ENCODE data around the gene AHCYL1. TPM values are rescaled to one million over a fixed set of nuclear protein-coding genes. Genes with fewer than 3 reads are reported as not detected.
A peak's percentile ranks its signal among the peaks of the same experiment; 100 is the strongest.

AHCYL1 gene
- total and polyA plus RNA-seq, 2 of the 8 experiments (the other 6 are each of a cell fraction or from before 2014, with no cell fraction given) = 64.5 to 95.9 TPM

GRCh38 chr1:110047463-110047862 lies 62.9 kb downstream of the AHCYL1 start (continued):
- TF ChIP-seq, protein P1, sequence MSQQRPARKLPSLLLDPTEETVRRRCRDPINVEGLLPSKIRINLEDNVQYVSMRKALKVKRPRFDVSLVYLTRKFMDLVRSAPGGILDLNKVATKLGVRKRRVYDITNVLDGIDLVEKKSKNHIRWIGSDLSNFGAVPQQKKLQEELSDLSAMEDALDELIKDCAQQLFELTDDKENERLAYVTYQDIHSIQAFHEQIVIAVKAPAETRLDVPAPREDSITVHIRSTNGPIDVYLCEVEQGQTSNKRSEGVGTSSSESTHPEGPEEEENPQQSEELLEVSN (IDR thresholded peaks at IDR 0.05) = no peak
- TF ChIP-seq RAD21 (IDR thresholded peaks at IDR 0.05 in 1 of 2, conservative IDR thresholded peaks at IDR 0.05 in 1 of 2; ENCODE audit: low read depth in 2 of 2, low read length in 2 of 2) (0 out of 4 replicates have a peak, but pooled peaks of 1 of the 2 experiments have one; percentile 2), BRCA1 (IDR thresholded peaks at IDR 0.05; ENCODE audit: low read depth, low read length) (no peak), SAP30 (IDR thresholded peaks at IDR 0.05; ENCODE audit: insufficient read depth, insufficient replicate concordance, low read length) (no peak)
- TF ChIP-seq, protein P2, sequence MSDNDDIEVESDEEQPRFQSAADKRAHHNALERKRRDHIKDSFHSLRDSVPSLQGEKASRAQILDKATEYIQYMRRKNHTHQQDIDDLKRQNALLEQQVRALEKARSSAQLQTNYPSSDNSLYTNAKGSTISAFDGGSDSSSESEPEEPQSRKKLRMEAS (IDR thresholded peaks at IDR 0.05) = no peak

Measured in H1 (cell line).